Stimulated activated naive CD8-positive, alpha-beta T cell treated with anti-CD3 and anti-CD28 coated beads, Interleukin-15, amount 100 ng/mL, for 72 hours (primary cell): ENCODE results near the gene ZNF692.

Experiments used
- ATAC-seq: fragments of 150-1000 bp; cut with Tn5 transposase; 2 replicates; pipeline ENCODE4 v1.10.0; 2021; ENCODE audit warnings: mild to moderate bottlenecking, moderate library complexity
- DNase-seq, 2 donors: peaks; one replicate each; pipeline ENCODE4 v3.0.0; 2021 to 2022
- H3K27ac Mint-ChIP-seq, 2 donors: one replicate each; pipeline ENCODE4 v1.8.0; 2022; ENCODE audit warnings: mild to moderate bottlenecking in 2 of 2, mixed read lengths in 2 of 2, moderate library complexity in 2 of 2
- H3K27me3 Mint-ChIP-seq: one replicate; pipeline ENCODE4 v1.8.0; 2022; ENCODE audit warnings: mixed read lengths
- H3K4me1 Mint-ChIP-seq: one replicate; pipeline ENCODE4 v1.8.0; 2022; ENCODE audit warnings: mild to moderate bottlenecking, mixed read lengths
- H3K4me3 Mint-ChIP-seq, 2 donors: one replicate each; pipeline ENCODE4 v1.8.0; 2022; ENCODE audit warnings: mild to moderate bottlenecking in 2 of 2, mixed read lengths in 2 of 2, moderate library complexity in 1 of 2
- H3K9me3 Mint-ChIP-seq, 2 donors: one replicate each; pipeline ENCODE4 v1.8.0; 2022; ENCODE audit warnings: mixed read lengths in 2 of 2

ZNF692 gene

DNA sequence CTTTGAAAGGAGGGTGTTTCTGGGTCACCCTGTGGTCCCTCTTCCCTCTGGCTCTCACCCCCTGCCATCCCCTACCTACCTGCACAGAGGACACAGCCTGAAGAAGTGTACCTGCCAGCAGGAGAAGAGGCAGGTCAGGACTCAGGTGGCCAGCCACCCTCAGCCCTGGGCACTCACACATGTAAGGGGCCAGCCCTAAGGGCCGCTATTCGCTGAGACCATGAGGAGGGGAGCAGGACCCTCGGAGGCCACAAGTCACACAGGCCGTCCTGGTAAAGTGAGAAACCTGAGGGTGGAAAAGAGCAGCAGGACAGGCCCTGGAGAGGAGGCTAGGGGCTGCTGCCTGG lies 1.2 kb downstream of the ZNF692 start:
- Mint-ChIP-seq H3K4me3 (peak overlapping the region; percentile 88 to 91), H3K27me3 (no peaks in the 10 kb centered on the region), H3K27ac (peak overlapping the region; percentile 91 to 95), H3K4me1 (peaks cover 34% of the 10 kb centered on the region), H3K9me3 (no peaks in the 10 kb centered on the region)
- DNase-seq (peak in 1 of 2 donors; percentile 20), ATAC-seq (no peak)

GRCh38 chr1:248857201-248857600 lies 1.7 kb downstream of the ZNF692 start:
- peak overlapping the region in 1 of 2 donors; percentile 91 for H3K27ac Mint-ChIP-seq
- peaks cover 28% of the 10 kb centered on the region for H3K4me1 Mint-ChIP-seq
- ATAC-seq, result no peak

DNA sequence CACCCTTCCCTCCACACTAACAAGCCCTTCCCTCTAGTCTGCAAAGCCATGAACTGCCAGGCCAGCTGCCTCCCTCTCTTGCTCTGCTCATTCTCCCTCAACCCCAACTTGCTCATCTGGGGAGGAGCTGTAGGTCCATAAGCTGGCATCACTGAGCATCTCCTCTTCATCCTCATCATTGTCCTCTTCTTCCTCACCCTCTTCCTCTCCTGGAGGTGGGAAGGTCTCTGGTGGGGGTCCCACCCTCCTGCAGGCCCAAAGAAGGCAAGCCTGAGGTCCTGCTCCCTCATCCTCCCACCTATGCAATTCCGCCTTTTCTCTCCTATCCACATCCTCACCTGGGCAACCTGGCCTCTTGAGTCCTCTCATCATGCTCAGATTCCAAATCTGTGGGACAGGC lies 2.7 kb downstream of the ZNF692 start:
- peak overlapping the region; percentile 6 for H3K4me3 Mint-ChIP-seq

More at GRCh38 chr1:248857201-248857600, 1.7 kb downstream of the ZNF692 start:
- no peak for DNase-seq
- no peaks in the 10 kb centered on the region for H3K9me3 Mint-ChIP-seq
- H3K4me3 Mint-ChIP-seq, result peak overlapping the region; percentile 88 to 91
- H3K27me3 Mint-ChIP-seq, result no peaks in the 10 kb centered on the region

DNA sequence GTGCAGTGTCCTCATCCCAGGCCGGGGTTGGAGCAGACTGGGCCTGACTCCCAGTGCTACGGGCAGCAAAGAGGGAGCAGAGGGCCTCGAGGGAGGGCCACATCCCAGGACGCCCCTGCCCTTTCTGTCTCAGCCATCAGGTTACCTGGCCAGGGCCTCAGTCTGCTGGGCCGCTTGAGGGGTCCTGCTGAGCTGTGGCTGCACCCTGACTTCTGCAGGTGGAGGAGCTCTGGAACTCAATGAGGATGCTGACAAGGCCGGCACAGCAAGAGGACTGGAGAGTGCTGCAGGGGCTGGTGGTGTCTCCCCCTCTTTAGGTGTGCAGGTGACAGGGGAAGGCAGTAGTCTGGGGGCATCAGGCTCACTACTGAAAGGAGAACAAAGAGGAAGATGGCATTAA lies 3.3 kb downstream of the ZNF692 start:
- ATAC-seq, result no peak
- Mint-ChIP-seq H3K4me1 (peaks cover 26% of the 10 kb centered on the region), H3K4me3 (peak overlapping the region in 1 of 2 donors; percentile 11), H3K9me3 (no peaks in the 10 kb centered on the region), H3K27ac (peak overlapping the region; percentile 3 to 85), H3K27me3 (no peaks in the 10 kb centered on the region)
- no peak for DNase-seq

More for the DNA sequence above, 2.7 kb downstream of the ZNF692 start:
- ATAC-seq (no peak), DNase-seq (no peak)
- Mint-ChIP-seq H3K4me1 (peaks cover 27% of the 10 kb centered on the region), H3K9me3 (no peaks in the 10 kb centered on the region), H3K27ac (peak overlapping the region in 1 of 2 donors; percentile 64), H3K27me3 (no peaks in the 10 kb centered on the region)

DNA sequence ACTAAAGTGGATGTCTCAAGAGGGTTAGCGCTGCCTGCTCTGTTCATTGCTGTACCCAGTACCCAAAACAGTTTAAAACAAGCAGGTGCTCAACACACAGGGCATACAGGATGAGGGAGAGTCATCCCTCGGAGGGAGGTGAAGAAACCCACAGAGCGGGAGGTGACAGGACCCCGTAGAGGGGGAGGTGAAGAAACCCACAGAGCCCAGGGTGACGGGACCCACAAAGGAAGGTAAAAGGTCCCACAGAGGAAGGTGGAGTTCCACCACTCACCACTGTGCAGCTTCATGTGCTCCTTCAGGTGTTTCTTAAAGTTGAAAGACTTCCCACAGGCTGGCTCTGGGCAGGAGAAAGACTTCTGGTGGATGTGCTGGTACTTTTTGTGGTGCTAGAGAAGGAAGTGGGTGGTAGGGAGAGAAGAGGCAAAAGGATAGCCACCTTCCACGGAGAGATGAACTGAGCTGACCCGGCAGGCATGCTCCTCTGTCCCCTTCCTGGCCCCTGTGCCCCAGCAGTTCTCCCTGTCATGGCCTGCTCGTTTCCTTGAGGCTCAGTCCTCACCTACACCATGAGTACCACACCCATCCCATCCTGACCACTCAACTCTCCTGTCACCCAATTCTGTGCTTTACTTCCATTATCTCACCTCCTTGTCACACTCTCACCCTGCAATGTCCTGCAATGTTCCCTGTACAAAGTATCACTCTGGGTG lies 5.1 kb downstream of the ZNF692 start:
- DNase-seq (peak; percentile 29 to 63), ATAC-seq (peak; percentile 73)
- Mint-ChIP-seq H3K4me1 (peaks cover 12% of the 10 kb centered on the region), H3K9me3 (no peaks in the 10 kb centered on the region), H3K4me3 (peak overlapping the region in 1 of 2 donors; percentile 15), H3K27ac (peak overlapping the region in 1 of 2 donors; percentile 81), H3K27me3 (no peaks in the 10 kb centered on the region)

GRCh38 chr1:248852481-248853405 lies 6.1 kb downstream of the ZNF692 start:
- Mint-ChIP-seq H3K4me3 (no peak overlapping the region), H3K9me3 (no peaks in the 10 kb centered on the region), H3K4me1 (peaks cover 5% of the 10 kb centered on the region), H3K27me3 (no peaks in the 10 kb centered on the region), H3K27ac (no peak overlapping the region)
- DNase-seq, result no peak
- no peak for ATAC-seq

- Mint-ChIP-seq H3K27me3 (no peaks in the 10 kb centered on the region), H3K27ac (no peak overlapping the region), H3K4me3 (no peak overlapping the region), H3K9me3 (no peaks in the 10 kb centered on the region), H3K4me1 (no peaks in the 10 kb centered on the region)
- ATAC-seq, result no peak
- no peak for DNase-seq
Observed at GRCh38 chr1:248851390-248851789, 7.5 kb downstream of the ZNF692 start.

GRCh38 chr1:248850536-248851251 lies 8.2 kb downstream of the ZNF692 start:
- H3K4me3 Mint-ChIP-seq, result no peak overlapping the region
- no peak for ATAC-seq
- no peak overlapping the region for H3K27ac Mint-ChIP-seq
- no peak for DNase-seq
- no peaks in the 10 kb centered on the region for H3K9me3 Mint-ChIP-seq
- no peaks in the 10 kb centered on the region for H3K27me3 Mint-ChIP-seq
- H3K4me1 Mint-ChIP-seq, result no peaks in the 10 kb centered on the region

DNA sequence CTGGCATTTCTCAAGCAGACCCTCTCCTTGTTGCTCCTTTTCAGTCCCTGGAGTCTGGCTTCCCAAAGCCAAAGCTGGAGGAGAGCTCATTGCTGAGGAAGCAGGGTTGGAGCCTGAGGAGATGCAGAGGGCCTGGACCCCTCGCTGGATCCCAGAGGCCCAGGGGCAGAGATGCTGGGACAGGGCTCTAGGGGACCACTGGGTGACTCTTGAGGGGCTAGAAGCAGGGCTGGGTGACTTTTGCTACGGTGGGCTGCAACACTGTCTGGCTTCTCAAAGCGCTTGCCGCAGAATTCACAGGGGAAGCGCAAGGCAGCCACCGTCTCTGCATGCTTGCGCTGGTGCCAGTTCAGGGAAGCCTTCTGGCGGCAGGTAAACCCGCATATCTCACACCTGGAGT lies 8.8 kb downstream of the ZNF692 start:
- H3K27ac Mint-ChIP-seq, result no peak overlapping the region
- no peak overlapping the region for H3K4me3 Mint-ChIP-seq
- DNase-seq (no peak), ATAC-seq (no peak)
- H3K27me3 Mint-ChIP-seq, result no peaks in the 10 kb centered on the region
- no peaks in the 10 kb centered on the region for H3K9me3 Mint-ChIP-seq
- H3K4me1 Mint-ChIP-seq, result no peaks in the 10 kb centered on the region

- Mint-ChIP-seq H3K9me3 (no peaks in the 10 kb centered on the region), H3K27ac (no peak overlapping the region), H3K4me3 (no peak overlapping the region), H3K4me1 (no peaks in the 10 kb centered on the region), H3K27me3 (no peaks in the 10 kb centered on the region)
- ATAC-seq (no peak), DNase-seq (no peak)
Observed at GRCh38 chr1:248849637-248850036, 9.2 kb downstream of the ZNF692 start.

DNA sequence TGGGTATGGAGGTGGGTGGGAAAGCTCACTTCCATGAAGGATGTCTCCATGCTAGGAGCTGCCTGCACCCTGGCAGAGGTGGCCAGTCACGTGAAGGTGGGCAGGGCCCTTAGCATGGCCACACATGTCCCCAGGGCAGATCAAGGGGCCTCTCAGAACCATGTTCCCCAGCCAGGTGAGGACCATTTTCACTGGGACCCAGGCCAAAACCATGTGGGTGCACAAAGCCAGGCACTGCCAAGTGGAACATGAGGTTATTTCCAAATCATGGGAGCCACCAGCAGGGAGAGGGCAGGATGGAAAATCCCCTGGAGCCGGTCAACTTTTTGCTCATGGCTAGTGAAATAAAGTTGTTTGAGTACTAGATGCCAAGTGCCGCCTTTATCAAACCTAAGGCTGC lies 9.7 kb downstream of the ZNF692 start:
- no peaks in the 10 kb centered on the region for H3K9me3 Mint-ChIP-seq

DNA sequence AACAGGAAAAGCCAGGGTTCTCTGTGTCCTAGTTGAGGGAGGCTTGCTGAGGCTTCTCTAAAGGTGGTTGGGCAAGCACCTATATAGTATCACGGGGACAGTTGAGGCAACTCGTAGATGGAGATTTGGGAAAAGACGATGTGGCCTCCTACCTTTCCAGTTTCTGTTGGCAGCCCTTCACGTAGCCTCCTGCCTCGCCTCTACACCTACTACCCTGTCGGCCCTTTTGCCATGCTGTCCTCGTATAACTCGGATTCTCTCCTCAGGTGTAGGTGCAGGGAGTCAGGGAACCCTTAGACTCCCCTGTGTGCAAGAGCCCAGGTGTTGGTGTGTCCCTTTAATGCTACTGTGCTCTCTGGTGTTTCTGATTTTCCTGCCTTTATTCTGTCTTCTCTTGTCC lies 10.3 kb downstream of the ZNF692 start:
- H3K27me3 Mint-ChIP-seq, result no peaks in the 10 kb centered on the region
- ATAC-seq (no peak), DNase-seq (no peak)
- no peak overlapping the region for H3K27ac Mint-ChIP-seq
- no peaks in the 10 kb centered on the region for H3K4me1 Mint-ChIP-seq
- no peaks in the 10 kb centered on the region for H3K9me3 Mint-ChIP-seq
- H3K4me3 Mint-ChIP-seq, result no peak overlapping the region

More for the DNA sequence above, 9.7 kb downstream of the ZNF692 start:
- ATAC-seq, result no peak
- no peaks in the 10 kb centered on the region for H3K4me1 Mint-ChIP-seq
- no peak overlapping the region for H3K4me3 Mint-ChIP-seq
- H3K27ac Mint-ChIP-seq, result no peak overlapping the region
- DNase-seq, result no peak
- H3K27me3 Mint-ChIP-seq, result no peaks in the 10 kb centered on the region

- Mint-ChIP-seq H3K27me3 (no peaks in the 10 kb centered on the region), H3K4me1 (no peaks in the 10 kb centered on the region)
- no peak for DNase-seq
Observed at GRCh38 chr1:248847956-248848561, 10.8 kb downstream of the ZNF692 start.

DNA sequence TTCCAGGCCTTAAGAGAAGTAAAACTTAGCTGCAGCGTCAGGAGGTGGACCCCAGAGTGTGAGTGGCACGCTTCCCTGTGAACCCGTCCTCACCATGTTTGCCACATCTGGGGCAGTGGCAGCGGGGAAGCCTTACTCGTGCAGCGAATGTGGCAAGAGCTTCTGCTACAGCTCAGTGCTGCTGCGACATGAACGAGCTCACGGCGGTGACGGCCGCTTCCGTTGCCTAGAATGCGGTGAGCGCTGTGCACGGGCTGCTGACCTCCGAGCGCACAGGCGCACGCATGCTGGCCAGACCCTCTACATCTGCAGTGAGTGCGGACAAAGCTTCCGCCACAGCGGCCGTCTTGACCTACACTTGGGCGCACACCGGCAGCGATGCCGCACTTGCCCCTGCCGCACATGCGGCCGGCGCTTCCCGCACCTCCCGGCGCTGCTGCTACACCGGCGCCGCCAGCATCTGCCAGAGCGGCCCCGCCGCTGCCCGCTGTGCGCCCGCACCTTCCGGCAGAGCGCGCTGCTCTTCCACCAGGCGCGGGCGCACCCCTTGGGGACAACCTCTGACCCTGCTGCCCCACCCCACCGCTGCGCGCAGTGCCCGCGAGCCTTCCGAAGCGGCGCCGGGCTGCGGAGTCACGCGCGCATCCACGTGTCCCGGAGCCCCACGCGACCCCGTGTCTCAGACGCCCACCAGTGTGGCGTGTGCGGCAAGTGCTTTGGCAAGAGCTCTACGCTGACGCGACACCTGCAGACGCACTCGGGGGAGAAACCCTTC lies 11.5 kb downstream of the ZNF692 start:
- H3K4me3 Mint-ChIP-seq, result no peak overlapping the region
- no peaks in the 10 kb centered on the region for H3K9me3 Mint-ChIP-seq
- DNase-seq (no peak), ATAC-seq (peak; percentile 62)
- H3K4me1 Mint-ChIP-seq, result peaks cover 2% of the 10 kb centered on the region
- no peaks in the 10 kb centered on the region for H3K27me3 Mint-ChIP-seq
- no peak overlapping the region for H3K27ac Mint-ChIP-seq

More at GRCh38 chr1:248847956-248848561, 10.8 kb downstream of the ZNF692 start:
- Mint-ChIP-seq H3K27ac (no peak overlapping the region), H3K4me3 (no peak overlapping the region), H3K9me3 (no peaks in the 10 kb centered on the region)
- no peak for ATAC-seq

- no peak for DNase-seq
- ATAC-seq, result no peak
- Mint-ChIP-seq H3K27me3 (no peaks in the 10 kb centered on the region), H3K4me3 (no peak overlapping the region), H3K4me1 (peaks cover 25% of the 10 kb centered on the region), H3K9me3 (no peaks in the 10 kb centered on the region), H3K27ac (no peak overlapping the region)
Observed at GRCh38 chr1:248844526-248844925, 14.4 kb downstream of the ZNF692 start.
